NCI-H1417 treated with DMSO at 0.1 percent for 48 hours (cell line): ENCODE results near the gene OR5AN1.
"Not testable (repeated sequence)": the region's sequence is repeated elsewhere in the genome, so short reads cannot be mapped to it uniquely, and the experiment has no call there.

Experiments
- DNase-seq: peaks from one replicate; lab custom pipeline; 2025; lab: John Stamatoyannopoulos, UW

OR5AN1 gene, protein sequence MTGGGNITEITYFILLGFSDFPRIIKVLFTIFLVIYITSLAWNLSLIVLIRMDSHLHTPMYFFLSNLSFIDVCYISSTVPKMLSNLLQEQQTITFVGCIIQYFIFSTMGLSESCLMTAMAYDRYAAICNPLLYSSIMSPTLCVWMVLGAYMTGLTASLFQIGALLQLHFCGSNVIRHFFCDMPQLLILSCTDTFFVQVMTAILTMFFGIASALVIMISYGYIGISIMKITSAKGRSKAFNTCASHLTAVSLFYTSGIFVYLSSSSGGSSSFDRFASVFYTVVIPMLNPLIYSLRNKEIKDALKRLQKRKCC

GRCh38 chr11:59358595-59358994, at the start of gene OR5AN1:
Gene OR5AN1, plus strand, starts transcription at chr11:59358895. Its CDS starts 5,564 bp downstream, at chr11:59364459.
- DNase-seq = no peak

DNA sequence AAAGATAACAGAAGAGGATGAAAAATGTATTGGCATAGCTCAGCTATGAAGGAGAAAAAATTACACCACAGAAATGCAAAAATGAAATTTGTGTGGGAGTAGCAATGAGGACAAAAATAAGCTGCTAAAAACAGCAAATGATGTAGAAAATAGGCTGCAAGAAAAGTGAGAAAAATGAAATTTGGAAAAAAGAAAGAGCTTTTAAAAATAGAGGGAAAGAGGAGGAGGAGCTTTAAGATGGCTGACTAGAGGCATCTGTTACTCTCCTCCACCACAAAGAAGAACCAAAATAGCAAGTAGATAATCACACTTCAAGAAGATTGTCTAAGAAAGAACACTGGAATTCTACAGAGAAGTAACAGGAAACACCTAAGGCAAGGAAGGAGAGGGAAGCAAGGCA, 23.7 kb upstream of the OR5AN1 start:
- no peak for DNase-seq

GRCh38 chr11:59336176-59336575, 22.5 kb upstream of the OR5AN1 start:
- DNase-seq = no peak

- no peak for DNase-seq
Measured at GRCh38 chr11:59336931-59337330, 21.8 kb upstream of the OR5AN1 start.

- not testable (repeated sequence) for DNase-seq
Measured at GRCh38 chr11:59349657-59350056, 9.0 kb upstream of the OR5AN1 start.

DNA sequence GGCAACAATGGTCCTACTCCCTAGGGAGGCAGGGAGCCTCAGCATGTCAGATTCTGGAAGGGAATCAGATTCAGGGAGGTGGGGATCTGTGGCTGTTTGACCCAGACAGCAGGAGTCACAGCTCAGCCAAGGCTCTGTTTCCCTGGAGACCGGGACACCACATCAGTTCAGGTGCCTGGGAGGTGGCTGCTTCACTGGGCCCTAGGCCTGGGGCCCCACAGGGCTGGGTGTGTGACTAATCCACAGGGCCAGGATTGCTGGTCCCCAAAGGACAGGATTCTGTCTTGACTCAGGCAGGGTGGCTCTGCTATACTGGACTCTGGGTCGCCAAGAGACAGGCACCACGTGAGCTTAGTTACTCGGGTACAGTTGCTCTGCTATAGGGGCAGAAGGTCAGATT, 3.5 kb upstream of the OR5AN1 start:
- no peak for DNase-seq

GRCh38 chr11:59356561-59356960, 2.1 kb upstream of the OR5AN1 start:
- DNase-seq = no peak

- no peak for DNase-seq
Measured at GRCh38 chr11:59358020-59358419, 675 bp upstream of the OR5AN1 start.

GRCh38 chr11:59365232-59366018, 6.7 kb downstream of the OR5AN1 start:
- DNase-seq = no peak

DNA sequence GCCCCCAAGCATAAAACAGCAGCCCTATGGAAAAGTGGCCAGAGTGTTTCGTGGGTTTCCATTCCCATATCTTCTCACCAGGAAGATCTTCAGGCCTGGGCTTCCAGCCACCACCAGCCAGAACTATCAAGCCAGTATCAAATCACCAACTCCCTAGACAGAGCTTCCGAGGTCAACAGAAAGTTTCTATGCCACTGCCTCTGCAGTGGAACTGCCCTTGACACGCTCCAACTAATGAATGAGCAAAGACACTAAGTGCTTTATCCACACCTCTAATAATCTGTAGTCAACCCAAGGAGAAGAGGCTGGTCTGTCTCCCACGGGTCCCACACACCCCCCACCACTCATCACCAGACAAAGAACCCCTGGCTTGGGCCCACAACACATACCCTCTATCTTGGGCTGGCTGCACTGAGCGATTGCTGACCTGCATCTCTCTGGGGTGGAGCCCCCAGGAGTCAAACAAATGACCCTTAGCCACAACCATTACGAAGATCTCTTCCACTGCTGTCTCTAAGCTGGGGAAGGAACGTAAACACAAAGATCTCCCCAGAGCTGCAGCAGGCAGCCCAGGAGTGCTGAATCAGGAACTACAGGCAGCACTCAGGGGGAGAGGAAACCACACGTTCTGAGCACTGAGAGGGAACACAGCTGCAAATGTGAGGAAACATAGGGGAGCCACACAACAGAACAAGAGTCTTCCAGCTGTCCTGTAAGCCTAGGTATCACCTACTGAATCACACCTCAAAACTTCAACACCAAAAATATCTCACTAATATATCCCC, 9.7 kb downstream of the OR5AN1 start:
- DNase-seq = no peak

DNA sequence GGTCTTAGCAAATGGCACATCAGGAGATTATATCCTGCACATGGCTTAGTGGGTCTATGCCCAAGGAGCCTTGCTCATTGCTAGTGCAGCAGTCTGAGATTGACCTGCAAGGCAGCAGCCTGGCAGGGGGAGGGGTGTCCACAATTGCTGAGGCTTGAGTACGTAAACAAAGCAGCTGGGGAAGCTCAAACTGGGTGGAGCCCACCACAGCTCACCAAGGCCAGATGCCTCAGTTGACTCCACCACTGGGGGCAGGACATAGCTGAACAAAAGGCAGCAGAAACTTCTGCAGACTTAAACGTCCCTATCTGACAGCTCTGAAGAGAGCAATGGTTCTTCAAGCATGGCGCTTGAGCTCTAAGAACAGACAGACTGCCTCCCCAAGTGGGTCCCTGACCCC, 13.6 kb downstream of the OR5AN1 start:
- not testable (repeated sequence) for DNase-seq

- DNase-seq = no peak
Measured at GRCh38 chr11:59380263-59381059, 21.8 kb downstream of the OR5AN1 start.

- no peak for DNase-seq
Measured at GRCh38 chr11:59394186-59394585, 35.5 kb downstream of the OR5AN1 start.

DNA sequence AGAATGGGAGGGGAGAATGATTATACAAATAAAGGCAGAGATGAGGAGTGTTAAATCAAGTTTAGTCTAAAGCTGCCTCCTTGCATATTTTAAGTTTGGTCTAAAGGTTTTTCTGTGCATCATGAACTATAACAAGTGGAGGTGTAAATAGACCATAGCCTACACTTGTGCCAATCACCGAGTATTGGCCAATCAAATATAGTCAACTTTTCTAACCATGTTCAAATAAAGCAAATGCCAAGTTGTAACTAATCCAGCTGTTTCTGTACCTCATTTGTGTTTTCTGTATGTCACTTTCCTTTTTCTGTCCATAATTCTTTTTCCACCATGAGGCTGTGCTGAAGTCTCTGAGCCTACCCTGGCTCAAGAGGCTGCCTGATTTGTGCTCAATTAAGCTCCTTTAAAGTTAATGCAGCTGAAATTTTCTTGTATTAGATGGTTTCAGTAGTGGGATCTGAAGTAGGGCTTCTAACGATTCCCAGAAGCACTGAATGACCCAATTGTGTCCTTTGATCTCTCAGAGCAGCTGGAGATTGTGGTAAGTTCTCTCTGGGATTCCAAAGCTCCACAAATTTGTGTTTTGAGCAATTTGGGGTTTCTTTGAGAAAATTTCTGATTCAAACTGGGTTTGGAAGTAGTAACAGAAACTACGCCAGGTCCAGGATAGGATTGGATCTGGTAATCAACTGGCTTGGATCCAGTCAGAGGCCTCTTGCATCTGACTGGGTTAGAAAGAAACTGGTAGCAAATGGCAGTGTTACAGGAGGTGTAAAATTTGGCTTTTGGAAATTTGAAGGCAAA, 42.0 kb downstream of the OR5AN1 start:
- DNase-seq = no peak

- no peak for DNase-seq
Measured at GRCh38 chr11:59401262-59401552, 42.5 kb downstream of the OR5AN1 start.

DNA sequence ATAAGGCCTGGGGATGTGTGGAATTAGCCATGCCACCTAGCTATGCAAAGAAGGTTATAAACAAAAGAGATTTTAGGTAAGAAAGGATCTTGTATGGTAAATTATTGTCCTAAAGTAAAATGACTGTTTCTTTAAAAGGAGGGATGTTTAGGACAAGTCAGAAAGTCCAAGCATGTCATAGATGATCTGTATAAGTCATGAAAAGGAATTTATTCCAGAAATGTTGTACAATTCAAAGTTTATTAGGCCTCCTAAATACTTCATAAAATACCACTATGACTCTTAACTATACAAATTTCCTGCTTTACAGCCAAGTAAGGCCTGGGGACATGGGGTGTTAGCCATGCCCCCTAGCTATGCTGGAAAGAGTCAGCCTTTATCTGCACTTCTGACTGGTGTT, 44.9 kb downstream of the OR5AN1 start:
- no peak for DNase-seq

DNA sequence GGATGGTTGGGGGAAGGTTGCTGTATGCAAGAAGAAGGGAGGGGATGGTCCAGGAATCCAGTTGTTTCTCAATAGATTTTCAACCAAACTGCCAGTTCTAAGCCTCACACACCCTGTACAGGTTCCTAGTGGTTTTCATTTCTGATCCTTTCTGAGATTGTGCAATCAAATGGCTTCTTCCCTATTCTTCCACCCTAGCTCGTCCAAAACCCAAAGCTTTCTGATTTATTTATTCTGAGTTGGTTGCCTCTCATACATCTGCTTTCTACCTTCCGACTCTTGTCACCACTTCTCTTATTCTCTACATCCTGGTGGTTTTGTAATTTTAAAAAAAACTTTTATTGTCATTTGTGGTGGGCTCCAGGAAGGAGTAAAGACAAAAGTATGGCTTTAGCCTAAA, 55.0 kb downstream of the OR5AN1 start:
- no peak for DNase-seq

DNA sequence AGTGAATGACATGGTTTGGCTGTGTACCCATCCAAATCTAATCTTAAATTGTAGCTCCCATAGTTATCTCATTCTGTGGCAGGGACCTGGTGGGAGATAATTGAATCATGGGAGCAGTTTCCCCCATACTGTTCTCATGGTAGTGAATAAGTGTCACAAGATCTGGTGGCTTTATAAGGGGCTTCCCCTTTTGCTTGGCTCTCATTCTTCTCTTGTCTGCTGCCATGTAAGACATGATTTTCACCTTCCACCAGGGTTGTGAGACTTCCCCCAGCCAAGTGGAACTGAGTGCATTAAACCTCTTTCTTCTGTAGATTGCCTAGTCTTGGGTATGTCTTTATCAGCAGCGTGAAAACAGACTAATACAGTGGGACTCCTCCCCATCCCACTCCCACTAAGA, 56.4 kb downstream of the OR5AN1 start:
- no peak for DNase-seq

GRCh38 chr11:59416613-59417012, 57.9 kb downstream of the OR5AN1 start:
- no peak for DNase-seq

DNA sequence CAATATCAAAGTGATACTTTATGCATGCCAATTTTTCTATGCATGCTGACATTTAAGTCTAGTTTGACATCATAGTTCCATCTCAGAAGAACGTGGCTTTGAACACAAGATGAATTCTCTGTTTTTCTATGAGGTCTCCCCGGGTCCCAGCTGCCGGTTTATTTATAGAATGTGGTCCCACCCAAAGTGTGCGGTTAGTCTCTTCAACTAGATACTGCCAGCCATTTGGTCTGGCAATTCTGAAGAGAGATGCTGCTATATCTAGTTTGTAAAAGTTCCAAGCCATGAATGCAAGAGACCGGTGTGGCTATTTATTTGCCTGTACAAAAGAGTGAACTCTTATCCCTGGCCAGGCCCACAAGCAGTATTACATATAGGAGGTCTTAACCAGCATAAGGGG, 58.3 kb downstream of the OR5AN1 start:
- no peak for DNase-seq

GRCh38 chr11:59418156-59418555, 59.5 kb downstream of the OR5AN1 start:
- DNase-seq = no peak
